HG03139 (cell line): ENCODE measurements around the gene LMO1.

ENCODE experiments used
- ATAC-seq: cut with Tn5 transposase; IDR thresholded peaks from one replicate; pipeline ENCODE4 v1.9.1; 2021; ENCODE audit not compliant: unreplicated experiment

The LMO1 gene

DNA sequence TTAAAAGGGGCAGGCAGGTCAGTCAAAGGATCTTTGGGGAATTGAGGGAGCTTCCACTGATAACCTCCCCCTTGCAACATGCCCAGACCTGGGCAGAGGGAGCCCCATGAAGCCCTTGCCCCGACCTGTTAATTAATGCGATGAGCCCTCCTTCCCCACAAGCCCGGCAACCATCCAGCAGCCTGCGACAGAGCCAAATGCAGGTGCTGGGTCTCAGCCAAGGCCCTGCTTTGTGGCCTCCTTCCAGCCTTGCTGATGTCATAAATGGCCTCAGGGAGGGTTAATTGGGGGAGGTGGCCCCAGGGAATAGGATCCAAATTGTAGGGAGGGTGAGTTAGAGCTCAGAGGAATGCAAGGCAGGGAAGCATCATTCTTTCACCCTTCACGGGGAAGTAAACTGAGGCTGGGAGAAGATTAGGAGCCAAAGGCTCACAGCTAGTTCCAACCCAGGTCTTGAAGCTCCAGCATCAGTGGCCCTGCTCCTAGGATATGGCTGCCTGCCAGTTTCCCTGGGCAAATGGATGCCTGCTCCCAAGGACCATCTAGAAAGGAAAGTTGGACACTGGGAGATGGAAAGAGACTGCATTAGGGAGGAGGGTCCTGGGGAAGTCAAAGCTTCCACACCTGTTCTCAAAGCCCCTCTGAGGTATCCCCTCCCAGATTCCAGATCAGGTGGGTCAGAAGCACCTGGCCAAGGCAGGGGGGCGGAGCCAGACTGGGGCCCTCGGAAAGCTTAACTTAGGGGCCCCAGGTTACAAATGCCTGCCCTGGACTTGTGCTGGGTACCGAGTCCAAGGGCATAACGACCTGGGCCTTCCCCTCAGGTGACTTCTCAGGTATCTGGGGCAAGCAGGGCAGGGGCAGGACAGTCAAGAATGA, 34.1 kb downstream of the LMO1 start:
- no peak for ATAC-seq

GRCh38 chr11:8228231-8228630, 35.4 kb downstream of the LMO1 start:
- ATAC-seq = no peak

- no peak for ATAC-seq
Observed at GRCh38 chr11:8227156-8228152, 36.2 kb downstream of the LMO1 start.

GRCh38 chr11:8225589-8226036, 38.1 kb downstream of the LMO1 start:
- ATAC-seq = no peak

GRCh38 chr11:8224711-8225110, 39.0 kb downstream of the LMO1 start:
- no peak for ATAC-seq

DNA sequence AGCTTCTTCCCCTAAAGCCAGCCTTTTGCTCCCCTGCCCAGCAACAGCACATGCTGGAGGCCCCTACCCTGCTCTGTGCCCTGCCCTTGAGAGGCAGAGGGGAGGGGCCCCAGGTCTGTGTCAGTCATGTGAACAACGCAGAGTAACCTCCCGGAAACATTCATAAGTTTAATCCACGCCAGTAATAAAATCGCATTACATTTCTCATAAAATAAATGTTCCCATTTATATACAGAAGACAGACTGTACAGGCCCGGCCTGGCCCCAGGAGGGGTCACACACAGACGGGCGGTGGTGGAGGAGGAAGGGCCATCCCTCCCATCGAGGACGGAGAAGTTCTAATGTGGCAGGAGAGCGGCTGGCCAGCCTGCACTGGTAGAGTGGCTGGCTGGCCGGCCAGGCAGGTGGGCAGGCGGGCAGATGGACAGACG, 39.5 kb downstream of the LMO1 start:
- no peak for ATAC-seq

DNA sequence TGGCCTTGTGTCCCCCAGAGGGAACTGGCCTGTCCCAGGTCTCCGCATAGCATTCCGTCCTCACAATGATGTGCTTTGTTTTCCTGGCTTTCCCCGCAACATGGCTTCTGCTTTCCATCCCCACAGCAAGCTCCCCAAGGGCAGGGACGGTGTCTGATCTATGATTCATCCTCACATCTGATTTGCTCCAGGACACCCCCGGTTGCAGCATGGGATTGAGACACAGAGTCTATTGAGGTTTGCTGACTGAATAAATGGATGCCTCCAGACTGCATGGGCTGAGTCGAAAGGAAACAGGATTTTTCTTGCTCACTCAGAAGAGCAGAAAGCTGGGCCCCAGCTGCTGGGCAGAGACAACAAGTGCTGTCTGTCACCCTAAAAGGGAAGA, 40.2 kb downstream of the LMO1 start:
- ATAC-seq = no peak

DNA sequence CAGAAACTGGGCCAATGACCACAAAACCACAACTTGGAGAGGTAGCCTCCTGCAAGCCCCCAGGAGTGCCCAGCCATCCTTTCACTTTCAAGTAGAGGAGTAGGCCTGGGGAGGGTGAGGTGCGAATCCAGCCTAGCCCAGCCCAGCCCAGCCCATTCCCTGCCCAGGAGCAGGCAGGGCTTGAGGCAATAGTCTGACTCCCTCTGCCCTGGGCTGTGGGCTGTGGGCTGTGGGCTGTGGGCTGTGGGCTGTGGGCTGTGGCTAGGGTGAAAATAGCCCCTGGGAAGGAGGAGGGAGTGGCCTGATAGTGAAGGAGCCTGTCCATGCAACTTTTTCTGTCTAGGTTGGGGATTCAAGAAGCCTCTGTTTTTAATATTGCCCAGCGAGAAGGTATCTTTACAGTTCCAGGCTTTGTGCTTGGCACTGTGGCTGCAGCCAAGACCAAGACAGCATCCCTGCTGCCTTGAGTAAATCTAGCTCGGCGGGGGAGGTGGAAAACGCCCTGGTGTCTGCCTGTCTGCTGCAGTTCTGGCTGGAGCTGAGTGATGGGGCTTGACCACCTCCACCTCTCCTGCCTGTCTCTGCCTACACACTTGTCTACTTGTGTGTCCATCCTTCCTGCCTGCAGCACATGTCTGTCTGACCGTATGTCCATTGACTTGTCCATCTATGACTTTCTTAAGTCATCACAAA, 40.7 kb downstream of the LMO1 start:
- ATAC-seq = no peak

- no peak for ATAC-seq
Observed at GRCh38 chr11:8221917-8222495, 41.7 kb downstream of the LMO1 start.

- no peak for ATAC-seq
Observed at GRCh38 chr11:8221046-8221723, 42.5 kb downstream of the LMO1 start.

DNA sequence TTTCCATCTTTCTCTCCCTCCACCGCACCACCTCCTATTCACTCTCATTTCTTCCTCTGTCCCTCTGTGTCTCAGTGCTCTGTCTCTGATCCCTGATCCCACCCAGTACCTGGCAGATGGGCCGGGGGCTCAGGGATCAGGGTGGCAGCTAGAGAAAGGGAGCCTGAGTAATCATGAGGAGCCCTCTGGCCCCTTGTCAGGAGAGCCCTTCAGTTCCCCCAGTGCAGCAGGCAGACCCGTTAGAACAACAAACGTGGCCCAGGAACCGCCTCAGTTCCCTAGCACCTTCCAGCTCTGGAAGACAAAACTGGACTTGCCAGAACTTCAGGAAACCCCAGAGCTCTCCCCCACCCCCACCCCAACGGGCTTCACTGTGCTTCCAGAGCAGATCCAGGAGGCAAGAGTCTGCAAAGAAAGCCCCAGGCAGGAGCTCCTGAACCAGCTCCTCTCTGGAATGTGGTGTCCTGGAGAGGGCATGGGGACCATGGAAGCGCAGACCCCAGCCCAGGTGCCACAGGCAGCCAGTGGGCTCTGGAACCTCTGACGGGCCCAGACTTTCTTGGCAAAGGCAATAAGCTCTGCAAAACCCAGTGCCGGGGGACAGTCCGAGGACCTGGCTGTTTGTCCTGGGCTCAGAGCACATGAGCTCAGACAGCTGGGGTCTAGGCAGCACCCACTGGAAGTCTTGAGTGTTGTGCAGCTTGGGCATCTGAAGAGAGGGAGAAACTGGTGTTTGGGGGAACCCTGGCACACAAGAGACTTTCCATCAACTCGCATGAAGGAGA, 43.2 kb downstream of the LMO1 start:
- no peak for ATAC-seq

- ATAC-seq = no peak
Observed at GRCh38 chr11:8219257-8220021, 44.2 kb downstream of the LMO1 start.

DNA sequence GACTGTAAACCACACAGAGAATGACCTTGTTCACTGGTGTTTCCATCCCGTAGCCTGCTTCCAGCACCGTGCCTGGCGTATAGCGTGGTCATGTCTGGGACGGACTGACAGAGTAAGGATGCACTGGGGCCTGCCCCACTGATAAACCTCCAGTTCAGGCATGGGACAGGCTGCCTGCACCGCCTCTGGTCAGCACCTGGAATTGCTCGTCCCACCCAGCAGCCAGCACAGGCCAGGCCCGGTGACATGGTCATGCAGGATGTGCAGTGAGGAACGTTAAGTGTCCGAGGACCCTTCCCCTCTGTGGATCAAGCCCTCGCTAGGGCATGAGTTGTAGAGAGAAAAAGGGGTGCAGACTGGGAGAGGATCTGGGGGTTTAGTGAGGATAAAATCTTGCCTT, 44.8 kb downstream of the LMO1 start:
- no peak for ATAC-seq

GRCh38 chr11:8218409-8218808, 45.3 kb downstream of the LMO1 start:
- ATAC-seq = no peak

DNA sequence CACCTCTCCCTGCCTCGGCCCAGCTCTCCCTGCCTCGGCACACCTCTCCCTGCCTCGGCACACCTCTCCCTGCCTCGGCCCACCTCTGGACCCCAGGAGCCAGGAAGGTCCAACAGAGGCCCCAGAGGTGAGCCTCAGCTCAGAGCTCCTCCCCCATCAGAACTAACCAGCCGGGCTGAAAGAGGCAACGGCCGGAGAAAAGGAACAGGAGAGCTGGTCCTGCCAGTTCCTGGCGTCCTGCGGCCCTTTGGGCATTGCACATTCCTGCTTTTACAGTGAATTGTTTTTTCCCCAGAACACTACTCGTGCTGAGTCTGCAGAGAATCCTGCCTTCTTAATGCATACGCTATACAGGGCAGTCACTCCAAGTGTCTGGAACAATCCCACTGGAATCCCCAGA, 45.8 kb downstream of the LMO1 start:
- ATAC-seq = no peak

DNA sequence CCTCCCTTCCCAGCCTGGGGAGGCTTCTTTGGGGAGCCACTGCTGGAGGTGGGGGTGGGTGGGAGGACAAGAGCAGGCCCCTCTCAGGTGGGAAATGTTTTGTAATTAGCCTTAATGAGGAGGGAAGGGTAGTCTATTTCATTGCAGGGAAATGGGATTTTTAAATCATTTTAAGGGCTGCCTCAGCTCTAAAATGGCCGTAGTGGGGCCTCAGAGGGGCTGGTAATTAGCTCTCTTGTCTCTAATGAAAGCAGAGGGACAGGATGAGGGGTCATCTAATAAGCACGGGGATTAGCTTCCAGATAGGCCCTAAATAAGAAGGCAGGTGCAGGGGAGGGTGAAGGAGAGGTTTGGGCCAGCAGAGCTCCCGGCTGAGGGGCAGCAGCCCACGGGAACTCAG, 46.5 kb downstream of the LMO1 start:
- no peak for ATAC-seq

DNA sequence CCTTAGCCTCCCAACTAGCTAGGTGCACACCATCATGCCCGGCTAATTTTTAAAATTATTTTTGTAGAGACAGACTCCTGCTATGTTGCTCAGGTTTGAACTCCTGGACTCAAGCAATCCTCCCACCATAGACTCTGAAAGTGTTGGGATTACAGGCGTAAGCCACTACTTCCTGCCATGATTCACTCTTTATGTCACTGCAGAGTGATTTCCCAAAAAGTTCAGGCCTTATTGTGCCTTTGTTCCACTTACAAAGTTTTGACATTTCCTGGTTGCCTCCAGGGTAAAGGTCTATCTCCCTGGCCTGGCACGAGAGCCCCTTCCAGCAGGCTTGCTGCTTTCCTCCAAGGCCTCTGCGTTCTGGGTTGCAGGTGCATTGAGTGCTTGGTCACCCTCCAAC, 50.3 kb downstream of the LMO1 start:
- no peak for ATAC-seq

GRCh38 chr11:8209208-8209807, 54.4 kb downstream of the LMO1 start:
- ATAC-seq = no peak
